Ramos (cell line): ENCODE data around the gene FOXP2.
"Not testable (repeated sequence)": the region's sequence is repeated elsewhere in the genome, so short reads cannot be mapped to it uniquely, and the experiment has no call there.

ENCODE experiments used
- in situ Hi-C: fragments of 300-500 bp; cut with MboI; formaldehyde crosslinking; loops from one replicate; pipeline ENCODE4 v1.14.3; 2022; ENCODE audit warnings: low sequenced_read_pairs; ENCODE audit not compliant: unreplicated experiment

FOXP2 gene

DNA sequence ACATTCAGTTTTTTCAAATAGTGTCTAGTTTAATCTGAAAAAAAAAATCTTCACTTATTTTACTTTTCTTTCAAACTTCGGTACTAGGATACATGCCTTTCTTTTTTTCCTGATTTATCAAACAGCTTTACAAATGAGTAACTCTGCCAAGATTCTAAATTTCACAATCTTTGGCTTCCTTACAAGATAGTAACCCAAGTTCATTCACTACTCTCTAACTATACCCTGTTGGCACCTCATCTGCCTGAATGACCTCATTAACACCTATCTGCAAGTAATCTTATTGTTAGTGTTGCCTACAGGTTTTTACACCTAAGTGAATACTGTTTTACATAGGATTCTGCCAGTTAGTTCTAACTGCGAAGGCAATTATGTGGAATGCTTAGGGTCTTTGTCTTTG lies 159.8 kb downstream of the FOXP2 start:
- in situ Hi-C loops = no loop called here

DNA sequence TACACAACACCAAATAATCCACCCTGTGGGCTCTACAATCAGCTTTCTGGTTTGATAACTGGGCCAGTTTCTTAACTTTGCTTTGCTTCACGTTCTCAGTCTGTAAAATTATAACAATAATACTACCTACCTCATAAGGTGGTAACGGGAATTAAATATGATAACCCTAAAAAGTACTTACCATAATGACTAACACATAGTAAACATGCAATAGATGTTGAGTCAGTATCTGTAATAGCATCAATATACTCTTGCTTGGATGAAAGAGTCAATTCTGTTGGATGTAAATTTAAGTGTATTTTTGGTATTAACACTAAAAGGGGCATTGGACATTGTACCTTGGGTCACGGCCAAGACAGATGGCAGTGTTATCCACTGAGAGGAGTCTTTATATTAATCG lies 160.5 kb downstream of the FOXP2 start:
- in situ Hi-C loops = no loop called here

DNA sequence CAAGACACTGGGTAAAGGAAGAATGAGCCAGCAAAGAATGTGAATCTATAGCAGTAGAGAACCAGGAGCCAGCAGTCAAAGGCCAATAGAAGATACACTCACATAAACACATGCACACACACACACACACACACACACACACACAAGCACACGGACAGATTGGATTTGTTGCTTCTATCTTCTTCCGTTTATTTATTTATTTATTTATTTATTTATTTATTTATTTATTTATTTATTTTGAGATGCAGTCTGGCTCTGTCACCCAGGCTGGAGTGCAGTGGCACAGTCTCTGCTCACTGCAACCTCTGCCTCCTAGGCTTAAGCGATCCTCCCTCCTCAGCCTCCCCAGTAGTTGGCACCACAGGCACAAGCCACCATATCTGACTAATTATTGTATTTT lies 166.3 kb downstream of the FOXP2 start:
- in situ Hi-C loops = not testable (repeated sequence)

DNA sequence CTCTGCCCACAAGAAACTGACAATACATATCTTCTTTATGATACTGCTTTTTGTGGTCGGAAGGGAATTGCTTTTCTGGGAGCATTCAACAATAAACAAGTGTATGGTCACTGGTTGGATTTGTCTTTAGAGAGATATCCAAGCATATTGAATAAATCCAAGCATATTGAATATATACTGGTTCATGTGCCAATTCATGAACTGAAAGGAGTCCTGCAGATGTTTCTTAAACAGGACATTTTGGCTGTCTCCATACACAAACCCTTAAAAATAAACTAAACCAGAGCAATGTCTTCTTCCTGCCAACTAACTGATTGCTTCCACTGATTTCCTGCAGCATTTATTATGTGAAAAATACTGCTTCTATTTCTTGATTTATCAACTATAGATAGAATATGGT lies 173.9 kb downstream of the FOXP2 start:
- in situ Hi-C loops = no loop called here

DNA sequence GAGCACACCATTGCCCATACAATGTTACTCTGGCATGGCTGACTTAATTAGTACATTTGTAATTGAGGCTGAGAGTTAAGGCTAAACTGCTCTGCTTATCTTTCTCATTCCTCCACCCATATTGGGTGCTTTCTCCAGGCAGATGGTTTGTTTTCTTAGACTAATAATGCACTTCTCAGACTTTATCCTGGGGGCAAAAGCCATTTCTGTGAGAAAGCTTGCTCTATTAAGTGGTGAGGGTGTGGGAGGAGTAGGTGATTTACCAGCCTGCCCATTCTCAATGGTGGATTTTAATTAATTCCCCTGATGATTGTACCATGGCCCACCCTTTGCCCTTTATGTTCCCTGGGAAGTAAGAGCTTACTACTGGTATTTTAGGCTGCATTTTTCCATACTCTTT lies 174.8 kb downstream of the FOXP2 start:
- in situ Hi-C loops = no loop called here

DNA sequence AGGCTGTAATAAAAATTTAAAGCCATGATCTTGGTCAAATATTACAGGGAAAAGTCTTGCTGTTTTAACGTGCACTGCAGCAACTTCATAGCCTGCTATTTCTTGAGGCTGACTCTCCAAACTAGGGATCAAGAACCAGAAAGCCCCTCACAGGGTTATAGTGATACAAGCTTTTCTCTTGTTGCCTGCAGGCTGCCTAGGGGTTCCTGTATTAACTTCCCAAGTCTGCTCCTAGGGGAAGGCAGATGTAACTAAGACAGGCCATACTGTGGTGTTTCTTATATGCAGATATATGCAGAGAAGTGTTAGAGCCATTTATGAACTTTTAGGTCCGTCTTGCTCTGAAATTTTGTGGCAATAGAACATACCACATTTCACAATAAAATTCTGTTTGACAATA lies 175.7 kb downstream of the FOXP2 start:
- in situ Hi-C loops = no loop called here

DNA sequence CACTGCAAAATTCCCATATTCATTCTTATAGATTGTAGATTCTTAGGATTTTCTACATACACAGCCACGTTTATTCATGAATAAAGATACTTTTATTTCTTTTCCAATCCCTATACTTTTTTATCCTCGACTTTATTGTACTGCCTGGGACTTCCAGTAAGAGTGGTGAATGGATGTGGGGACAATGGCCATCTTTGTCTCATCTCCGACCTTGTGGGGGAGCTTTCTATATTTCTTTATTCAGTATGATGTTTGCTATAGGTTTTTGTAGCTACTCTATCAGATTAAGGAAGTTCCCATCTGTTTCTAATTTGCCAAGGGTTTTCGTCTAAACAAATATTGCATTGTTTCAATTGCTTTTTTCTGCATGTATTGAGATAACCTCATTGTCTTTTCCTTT lies 184.3 kb downstream of the FOXP2 start:
- in situ Hi-C loops = no loop called here

DNA sequence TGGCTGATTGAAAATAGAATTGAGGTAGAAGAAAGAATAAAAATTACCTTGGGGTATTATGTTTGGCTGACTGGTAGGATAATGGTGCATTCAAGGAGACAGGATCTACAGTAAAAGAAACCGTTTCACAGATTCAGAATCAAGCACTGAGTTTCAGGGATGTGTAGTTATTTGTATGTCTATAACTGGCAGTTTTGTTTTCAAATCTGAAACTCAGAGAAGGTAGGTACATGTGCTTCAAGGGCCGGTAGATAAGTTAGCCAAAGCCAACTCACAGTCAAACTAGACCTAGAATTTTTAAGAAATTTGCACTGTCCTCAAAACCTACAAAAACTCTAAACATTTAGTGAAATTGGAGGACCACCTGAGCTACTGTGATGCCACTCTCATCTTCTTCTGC lies 191.5 kb downstream of the FOXP2 start:
- in situ Hi-C loops = no loop called here

DNA sequence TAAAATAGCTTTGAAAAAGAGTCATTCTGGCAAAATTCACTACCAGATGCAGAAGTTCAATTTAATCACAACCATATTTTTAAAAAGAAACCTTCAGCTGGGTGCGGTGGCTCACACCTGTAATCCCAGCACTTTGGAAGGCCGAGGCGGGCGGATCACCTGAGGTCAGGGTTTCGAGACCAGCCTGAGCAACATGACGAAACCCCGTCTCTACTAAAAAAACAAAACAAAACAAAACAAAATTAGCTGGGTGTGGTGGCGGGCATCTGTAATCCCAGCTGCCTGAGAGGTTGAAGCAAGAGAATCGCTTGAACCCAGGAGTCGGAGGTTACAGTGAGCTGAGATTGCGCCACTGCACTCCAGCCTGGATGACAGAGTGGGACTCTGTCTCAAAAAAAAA lies 194.2 kb downstream of the FOXP2 start:
- in situ Hi-C loops = not testable (repeated sequence)

DNA sequence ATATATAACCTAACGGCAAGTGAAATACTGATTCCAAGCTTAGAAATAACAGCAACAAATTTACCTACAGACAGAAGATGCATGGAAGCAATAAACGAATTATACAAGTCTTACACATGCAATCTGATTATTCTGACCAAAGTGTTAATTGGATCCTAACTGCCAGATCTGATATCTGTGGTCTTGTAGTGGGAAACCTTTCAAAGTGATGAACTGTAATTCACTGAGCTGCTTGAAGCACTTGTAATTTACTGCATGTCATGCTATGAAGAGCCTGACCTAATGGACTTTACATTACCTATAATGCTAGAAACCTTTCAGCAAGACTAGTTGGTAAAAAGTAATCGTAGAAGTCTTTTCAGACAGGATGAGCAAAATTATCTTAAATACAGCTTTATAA lies 205.6 kb downstream of the FOXP2 start:
- in situ Hi-C loops = no loop called here

DNA sequence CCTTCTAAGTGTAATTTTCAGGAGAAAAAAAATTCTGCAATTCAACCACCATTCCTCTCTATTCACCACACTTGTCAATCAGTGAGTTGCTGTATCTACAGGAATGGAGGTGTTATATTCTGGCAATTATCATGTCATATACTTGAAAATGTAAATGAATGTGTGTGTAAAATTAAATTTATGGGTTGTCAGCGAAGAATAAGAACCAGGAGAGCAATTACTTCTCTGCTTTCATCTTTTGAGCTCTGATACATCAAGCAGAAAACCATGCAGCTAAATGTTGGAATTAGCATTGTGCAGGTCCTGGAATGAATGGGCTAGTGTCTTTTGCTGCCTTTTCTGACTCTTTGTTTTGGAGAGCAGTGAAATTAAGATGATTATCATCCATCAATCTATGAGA lies 207.6 kb downstream of the FOXP2 start:
- in situ Hi-C loops = no loop called here

DNA sequence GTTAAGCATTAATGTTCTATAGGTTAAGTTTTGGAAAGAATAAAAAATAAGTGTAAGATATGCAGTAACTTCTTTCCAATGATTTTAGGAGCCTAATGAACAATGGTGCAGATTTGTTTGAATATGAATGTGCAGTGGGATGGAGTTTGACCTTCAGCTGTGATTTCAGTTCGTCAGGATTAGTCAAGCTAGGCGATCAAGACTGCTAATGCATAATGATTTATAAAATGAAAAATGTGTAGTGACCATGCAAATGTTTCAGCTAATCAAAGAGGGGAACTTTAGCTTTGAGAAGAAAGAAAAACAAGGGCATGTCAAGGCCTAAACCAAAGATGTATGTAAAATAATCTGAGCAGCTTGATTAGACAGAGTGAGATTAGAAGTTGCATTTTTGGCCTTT lies 208.5 kb downstream of the FOXP2 start:
- in situ Hi-C loops = no loop called here

DNA sequence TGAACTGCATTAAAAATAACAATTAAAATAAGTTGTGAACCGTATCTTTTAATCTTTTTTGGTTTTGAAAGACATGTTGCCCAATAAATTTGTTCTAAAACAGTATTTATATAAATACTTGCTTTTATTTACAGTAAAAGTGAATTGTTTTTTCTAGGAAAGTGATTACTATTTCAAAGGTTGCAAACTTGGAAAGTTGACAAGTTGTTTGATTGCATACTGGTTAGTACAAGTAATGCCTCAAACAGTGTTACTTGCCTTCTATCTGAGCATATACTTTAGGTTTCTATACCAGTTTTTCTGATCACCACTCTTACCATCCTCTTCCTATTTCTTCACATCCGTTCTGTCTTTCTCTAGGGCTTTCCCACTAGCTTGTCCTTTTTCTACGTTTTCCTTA lies 212.6 kb downstream of the FOXP2 start:
- in situ Hi-C loops = no loop called here

DNA sequence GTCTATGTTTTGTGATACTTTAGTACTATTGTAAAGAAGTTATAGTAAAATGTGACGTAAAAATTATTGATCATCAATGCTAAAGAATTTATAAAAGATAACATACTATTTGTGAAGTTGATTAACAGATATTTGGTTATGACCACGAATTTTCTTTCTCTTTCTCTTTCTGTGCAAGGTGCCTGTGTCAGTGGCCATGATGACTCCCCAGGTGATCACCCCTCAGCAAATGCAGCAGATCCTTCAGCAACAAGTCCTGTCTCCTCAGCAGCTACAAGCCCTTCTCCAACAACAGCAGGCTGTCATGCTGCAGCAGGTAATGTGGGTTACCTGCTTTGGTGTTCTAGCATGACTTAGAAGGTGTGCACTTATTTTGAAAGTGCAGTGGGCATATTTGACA lies 213.7 kb downstream of the FOXP2 start:
- in situ Hi-C loops = no loop called here

DNA sequence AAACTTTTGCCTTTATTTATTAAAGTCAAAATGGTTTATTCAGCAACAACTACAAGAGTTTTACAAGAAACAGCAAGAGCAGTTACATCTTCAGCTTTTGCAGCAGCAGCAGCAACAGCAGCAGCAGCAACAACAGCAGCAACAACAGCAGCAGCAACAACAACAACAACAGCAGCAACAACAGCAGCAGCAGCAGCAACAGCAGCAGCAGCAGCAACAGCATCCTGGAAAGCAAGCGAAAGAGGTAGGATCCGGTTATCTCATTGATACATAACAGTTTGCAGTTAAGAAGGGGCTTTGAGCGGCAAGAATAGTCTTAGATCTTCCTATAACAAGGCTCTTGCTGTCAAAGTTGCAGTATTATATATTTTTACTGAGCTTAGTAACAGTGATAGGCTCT lies 215.1 kb downstream of the FOXP2 start:
- in situ Hi-C loops = no loop called here

DNA sequence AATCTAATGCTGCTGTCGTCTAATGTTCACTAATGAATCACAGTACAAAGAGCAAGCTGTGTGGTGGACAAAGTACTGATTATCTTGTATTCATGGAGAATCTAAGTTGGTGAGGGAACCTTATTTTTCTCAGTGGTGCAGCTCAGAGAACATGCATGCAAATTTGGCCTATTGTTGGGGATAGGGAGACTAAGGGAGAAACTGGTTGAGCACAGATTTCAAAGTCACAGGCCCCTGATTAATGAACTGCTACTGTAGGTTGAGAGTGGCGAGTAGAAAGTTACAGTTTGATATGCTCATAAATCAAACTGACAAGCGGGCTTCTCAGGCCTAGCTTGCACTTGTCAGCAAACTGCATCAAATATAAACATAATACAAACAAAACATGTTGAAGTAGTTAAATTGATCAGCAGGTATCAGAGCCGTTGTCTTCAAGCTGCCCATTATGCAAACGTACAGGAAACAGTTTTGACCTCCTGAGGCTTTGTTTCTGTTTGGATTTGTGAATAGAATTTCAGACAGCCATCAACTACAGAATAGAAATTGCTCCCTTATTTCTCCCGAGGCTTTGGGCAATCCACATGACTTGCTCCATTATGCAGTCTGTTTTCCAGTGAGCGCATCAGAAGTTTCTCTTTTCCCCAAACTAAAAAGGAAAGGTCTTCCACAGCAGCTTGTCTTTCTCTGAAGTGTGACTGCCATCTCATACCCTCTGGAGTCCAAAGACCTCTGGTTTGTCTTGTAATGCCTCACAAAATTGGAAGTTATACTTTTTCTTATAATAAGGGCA lies 215.8 kb downstream of the FOXP2 start:
- in situ Hi-C loops = no loop called here

DNA sequence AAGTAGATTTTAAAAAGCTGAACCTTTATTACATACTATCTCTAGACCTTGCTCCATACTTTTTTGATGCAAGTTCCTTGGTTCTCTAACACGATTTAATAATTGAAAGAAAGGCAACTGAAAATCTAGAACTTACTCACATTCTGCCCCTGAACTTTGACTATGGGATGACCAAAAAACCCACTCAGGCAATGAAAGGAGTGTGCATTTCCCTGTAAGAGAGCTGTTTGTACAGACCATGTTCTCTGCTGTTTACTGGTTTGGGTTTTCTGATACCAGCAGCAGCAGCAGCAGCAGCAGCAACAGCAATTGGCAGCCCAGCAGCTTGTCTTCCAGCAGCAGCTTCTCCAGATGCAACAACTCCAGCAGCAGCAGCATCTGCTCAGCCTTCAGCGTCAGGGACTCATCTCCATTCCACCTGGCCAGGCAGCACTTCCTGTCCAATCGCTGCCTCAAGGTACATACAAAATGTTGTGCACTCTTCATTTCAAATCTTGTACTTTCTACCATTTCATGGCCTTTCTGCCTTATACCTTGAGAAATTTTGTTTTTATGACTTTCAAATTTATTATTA lies 216.7 kb downstream of the FOXP2 start:
- in situ Hi-C loops = no loop called here

DNA sequence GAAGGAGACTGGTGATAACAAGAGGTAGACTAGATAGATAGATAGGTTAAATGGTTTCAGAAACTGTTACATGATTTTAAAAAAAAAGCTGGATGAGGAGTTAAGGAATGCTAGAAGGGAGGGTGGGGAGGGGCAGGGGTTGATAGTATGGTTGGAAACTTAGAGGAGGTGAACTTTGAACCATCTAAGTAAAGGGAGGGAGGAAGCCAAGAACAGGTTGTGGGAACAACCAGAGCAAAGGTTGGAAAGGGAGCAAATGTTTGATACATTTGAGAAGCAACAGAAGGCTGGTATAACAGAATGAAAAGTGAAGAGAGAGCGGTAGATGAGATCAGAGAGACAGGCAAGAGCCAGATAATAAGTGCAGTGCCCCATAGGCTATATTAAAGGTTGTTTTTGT lies 224.8 kb downstream of the FOXP2 start:
- in situ Hi-C loops = no loop called here

DNA sequence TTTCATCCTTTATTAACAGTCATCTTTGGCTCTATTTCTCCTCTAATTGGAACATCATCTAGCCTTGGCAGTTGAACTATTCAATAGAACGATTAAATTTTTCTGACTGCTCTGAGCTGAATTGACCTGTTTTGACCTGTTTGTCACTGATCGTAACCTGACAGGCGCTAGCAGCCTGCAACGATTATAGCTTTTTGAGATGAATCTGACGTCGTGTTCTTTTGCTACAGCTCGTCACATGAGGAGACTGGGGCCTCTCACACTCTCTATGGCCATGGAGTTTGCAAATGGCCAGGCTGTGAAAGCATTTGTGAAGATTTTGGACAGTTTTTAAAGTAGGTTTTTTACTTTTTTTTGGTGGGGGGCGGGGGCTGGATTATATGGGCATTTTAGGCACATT lies 229.8 kb downstream of the FOXP2 start:
- in situ Hi-C loops = no loop called here

DNA sequence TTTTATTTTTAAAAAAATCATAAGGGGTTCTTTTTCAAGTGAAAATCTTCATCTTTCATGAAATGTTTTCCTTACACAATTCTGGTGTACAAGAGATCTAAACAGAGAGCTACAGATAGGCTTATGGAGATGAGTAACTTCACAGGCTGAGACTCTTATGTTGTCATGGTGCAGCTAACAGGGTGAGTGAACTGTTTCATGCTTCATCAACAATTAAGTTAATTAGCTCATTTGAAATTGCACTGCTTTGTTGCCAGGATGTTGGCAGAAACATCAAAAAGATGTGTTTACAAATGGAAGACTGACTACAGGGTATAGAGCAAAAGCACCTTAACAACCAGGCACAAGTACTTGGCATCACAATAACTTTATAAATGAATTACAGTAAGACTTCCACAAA lies 230.8 kb downstream of the FOXP2 start:
- in situ Hi-C loops = no loop called here

DNA sequence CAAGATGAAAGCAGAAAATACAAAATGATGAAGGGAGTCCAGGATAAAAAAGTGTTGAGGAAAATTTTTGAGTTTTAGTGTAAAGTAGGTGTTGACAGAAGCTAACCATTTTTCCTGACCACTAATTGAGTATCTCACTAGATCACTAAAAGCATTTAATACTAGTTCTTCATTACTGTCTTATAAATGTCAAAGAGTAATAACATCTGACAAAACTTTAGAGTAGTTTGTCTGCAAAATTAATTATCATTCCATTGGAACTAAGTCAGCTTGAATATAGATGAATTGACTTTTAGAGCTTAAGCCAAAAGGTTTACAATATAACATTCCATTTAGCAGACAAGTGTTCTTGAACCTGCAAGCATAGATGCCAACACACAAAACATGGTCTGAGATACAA lies 232.9 kb downstream of the FOXP2 start:
- in situ Hi-C loops = no loop called here

DNA sequence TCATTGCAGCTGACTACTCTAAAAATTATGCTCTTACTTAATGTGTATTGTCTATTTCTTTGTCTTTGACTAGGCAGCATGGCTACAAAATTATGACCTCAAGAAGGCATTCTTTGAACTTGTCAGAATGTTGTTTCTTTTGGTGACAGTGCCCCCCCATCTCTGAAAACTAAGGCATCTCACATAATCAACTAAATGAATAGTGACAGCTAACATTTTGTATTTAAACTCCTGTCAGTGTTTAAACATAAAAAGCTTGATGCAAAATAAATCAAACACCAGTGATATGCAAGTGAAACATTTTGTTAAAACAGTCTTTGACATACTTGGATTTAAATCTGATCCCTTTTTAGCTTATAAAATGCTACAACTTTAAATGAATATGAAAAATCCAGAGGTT lies 233.5 kb downstream of the FOXP2 start:
- in situ Hi-C loops = no loop called here
